HEK293 (cell line): ENCODE measurements around the gene IFT172.
"Not testable (repeated sequence)": the region's sequence is repeated elsewhere in the genome, so short reads cannot be mapped to it uniquely, and the experiment has no call there.

Source experiments
- CTCF ChIA-PET: fragments of 350-600 bp; formaldehyde crosslinking; extraction: SDS; loops from one replicate; lab custom pipeline; 2021; ENCODE audit warnings: antibody characterized with exemption; lab: Yijun Ruan, JAX
- POLR2A ChIA-PET: fragments of 300-600 bp; formaldehyde crosslinking; extraction: SDS; loops from one replicate; lab custom pipeline; 2020; ENCODE audit warnings: antibody characterized with exemption, inconsistent platforms; lab: Yijun Ruan, JAX
- H3K27ac ChIP-seq: fragments of 200-500 bp; sonication (Bioruptor generic); 2 replicates; pipeline ENCODE4 v1.5.1; 2014; ENCODE audit warnings: low read depth, low read length, control low read depth, inconsistent platforms; ENCODE audit errors: extremely low read depth
- H3K36me3 ChIP-seq, 2 experiments: fragments of 200-500 bp in 1 of 2; sonication (Bioruptor generic) in 1 of 2; 1 replicate in 1 of 2; 2 replicates in 1 of 2; pipeline ENCODE4 v1.5.1; 2014 to 2017; ENCODE audit warnings: inconsistent platforms in 2 of 2, low read length in 2 of 2; ENCODE audit not compliant: control insufficient read depth in 2 of 2, insufficient read depth in 1 of 2
- H3K4me1 ChIP-seq: fragments of 200-500 bp; sonication (Bioruptor generic); 2 replicates; pipeline ENCODE4 v1.5.1; 2014; ENCODE audit warnings: mild to moderate bottlenecking, low read length, inconsistent platforms; ENCODE audit not compliant: control insufficient read depth, insufficient read depth
- H3K4me3 ChIP-seq: 2 replicates; pipeline ENCODE4 v1.5.1; 2011; ENCODE audit warnings: low read depth, mild to moderate bottlenecking, control low read depth, low read length, moderate library complexity
- H3K9me3 ChIP-seq: fragments of 200-500 bp; sonication (Bioruptor generic); 2 replicates; pipeline ENCODE4 v1.5.1; 2014; ENCODE audit warnings: low read depth, low read length, inconsistent platforms; ENCODE audit not compliant: control insufficient read depth, insufficient read depth
- PRDM4 ChIP-seq: fragments of 450-650 bp; formaldehyde crosslinking; IDR thresholded peaks from 2 replicates; pipeline ENCODE4 v1.5.1; 2017; ENCODE audit warnings: missing biosample characterization, missing genetic modification characterization
- PRDM6 ChIP-seq: fragments of 450-650 bp; formaldehyde crosslinking; IDR thresholded peaks from 2 replicates; pipeline ENCODE4 v1.5.1; 2017; ENCODE audit warnings: missing biosample characterization, missing genetic modification characterization
- ZBTB10 ChIP-seq: fragments of 450-650 bp; formaldehyde crosslinking; IDR thresholded peaks from 2 replicates; pipeline ENCODE4 v1.5.1; 2016; ENCODE audit warnings: missing biosample characterization, missing genetic modification characterization
- ZNF174 ChIP-seq: fragments of 450-650 bp; formaldehyde crosslinking; IDR thresholded peaks from 2 replicates; pipeline ENCODE4 v1.5.0; 2017; ENCODE audit warnings: missing biosample characterization, mild to moderate bottlenecking, missing genetic modification characterization
- ZNF221 ChIP-seq: fragments of 450-650 bp; formaldehyde crosslinking; IDR thresholded peaks from 2 replicates; pipeline ENCODE4 v1.5.1; 2017; ENCODE audit warnings: missing biosample characterization, missing genetic modification characterization, borderline replicate concordance
- ZNF341 ChIP-seq: fragments of 450-650 bp; formaldehyde crosslinking; IDR thresholded peaks from 2 replicates; pipeline ENCODE4; 2016; ENCODE audit warnings: low read depth, missing biosample characterization, missing genetic modification characterization
- ZNF423 ChIP-seq: fragments of 450-650 bp; formaldehyde crosslinking; IDR thresholded peaks from 2 replicates; pipeline ENCODE4 v1.5.1; 2016; ENCODE audit warnings: missing biosample characterization, missing genetic modification characterization
- ZNF521 ChIP-seq: fragments of 450-650 bp; formaldehyde crosslinking; IDR thresholded peaks from 2 replicates; pipeline ENCODE4 v1.5.1; 2017; ENCODE audit warnings: missing biosample characterization, mild to moderate bottlenecking, missing genetic modification characterization
- ZNF561 ChIP-seq: fragments of 450-650 bp; IDR thresholded peaks from 2 replicates; pipeline ENCODE4 v1.5.1; 2018; ENCODE audit warnings: missing biosample characterization, missing genetic modification characterization, borderline replicate concordance
- ZNF596 ChIP-seq: fragments of 450-650 bp; IDR thresholded peaks from 2 replicates; pipeline ENCODE4 v1.5.0; 2018; ENCODE audit warnings: missing biosample characterization, mild to moderate bottlenecking, missing genetic modification characterization, moderate library complexity
- ZNF660 ChIP-seq: fragments of 450-650 bp; IDR thresholded peaks from 2 replicates; pipeline ENCODE4 v1.5.1; 2018; ENCODE audit warnings: missing biosample characterization, mild to moderate bottlenecking, missing genetic modification characterization
- ZNF692 ChIP-seq: fragments of 450-650 bp; formaldehyde crosslinking; IDR thresholded peaks from 2 replicates; pipeline ENCODE4 v1.5.1; 2016; ENCODE audit warnings: missing biosample characterization, missing genetic modification characterization
- ZSCAN5A ChIP-seq: fragments of 450-650 bp; formaldehyde crosslinking; IDR thresholded peaks from 2 replicates; pipeline ENCODE4 v1.5.1; 2016; ENCODE audit warnings: missing biosample characterization, missing genetic modification characterization

The IFT172 gene

GRCh38 chr2:27489498-27490397 lies at the start of gene IFT172 (continued):
- no peak for TF ChIP-seq ZNF174 (tag by site-specific recombination)

- H3K36me3 ChIP-seq, CTCF ChIA-PET, H3K4me1 ChIP-seq, H3K27ac ChIP-seq, H3K4me3 ChIP-seq, POLR2A ChIA-PET, H3K9me3 ChIP-seq: not testable (repeated sequence)
These were observed 49.4 kb upstream of the IFT172 start for GRCh38 chr2:27538839-27539450.

GRCh38 chr2:27537287-27537686 lies 47.7 kb upstream of the IFT172 start:
- CTCF ChIA-PET: interaction anchor here (0.6 kb wide), 1 partner anchor 148 kb away, joined by 5 read pairs; no protein-coding TSS in a partner anchor
- TF ChIP-seq ZNF221 (tag by site-specific recombination): no peak
- TF ChIP-seq PRDM4 (tag by site-specific recombination): peak; percentile 55; the same call in 1 of the 2 replicates
- TF ChIP-seq, all 188 proteins: peak for 1
- POLR2A ChIA-PET: no interaction called here
- Histone ChIP-seq H3K36me3 (no peaks in the 10 kb centered on the region), H3K4me1 (no peaks in the 10 kb centered on the region), H3K9me3 (no peaks in the 10 kb centered on the region), H3K27ac (no peak overlapping the region), H3K4me3 (no peak overlapping the region)

GRCh38 chr2:27531983-27532382 lies 42.4 kb upstream of the IFT172 start:
- Histone ChIP-seq H3K4me1 (no peaks in the 10 kb centered on the region), H3K4me3 (no peak overlapping the region), H3K27ac (no peak overlapping the region), H3K9me3 (no peaks in the 10 kb centered on the region), H3K36me3 (no peaks in the 10 kb centered on the region)
- ChIA-PET POLR2A (interaction anchor here (0.6 kb wide), 1 partner anchor 424 kb away, joined by 4 read pairs; no protein-coding TSS in a partner anchor), CTCF (interaction anchor here (0.7 kb wide), 1 partner anchor 40 kb away, joined by 4 read pairs; no protein-coding TSS in a partner anchor)
- TF ChIP-seq ZNF692: no peak
- no peak for TF ChIP-seq ZNF341
- TF ChIP-seq ZNF423 (tag by site-specific recombination): no peak
- no peak for TF ChIP-seq ZSCAN5A (tag by site-specific recombination)
- TF ChIP-seq ZBTB10 (tag by site-specific recombination): no peak
- no peak for TF ChIP-seq ZNF660
- no peak for TF ChIP-seq ZNF521
- no peak for TF ChIP-seq ZNF596 (tag by site-specific recombination)
- TF ChIP-seq ZNF561 (tag by site-specific recombination): no peak
- no peak for TF ChIP-seq PRDM6 (tag by site-specific recombination)
- no peak for TF ChIP-seq PRDM4 (tag by site-specific recombination)
